Peyer's patch (tissue), 4 donors: ENCODE measurements around the gene SUGP1.

ENCODE experiments used
- CTCF ChIP-seq, 6 experiments: fragments of 450-650 bp in 4 of 6; fragments of 200-600 bp in 2 of 6; sonication (generic) in 1 of 6; IDR thresholded peaks; one replicate each; pipeline ENCODE4 v1.5.1; 2017 to 2019; ENCODE audit warnings: antibody characterized with exemption in 6 of 6, mild to moderate bottlenecking in 3 of 6, moderate library complexity in 1 of 6
- POLR2A ChIP-seq, 2 donors: fragments of 450-650 bp; IDR thresholded peaks; one replicate each; pipeline ENCODE4 v1.5.1; 2017; ENCODE audit warnings: antibody characterized with exemption in 2 of 2, mild to moderate bottlenecking in 2 of 2, moderate library complexity in 2 of 2

- TF ChIP-seq CTCF (IDR thresholded peaks at IDR 0.05) = no peak
- no peak for TF ChIP-seq POLR2A (IDR thresholded peaks at IDR 0.05)
Observed at GRCh38 chr19:19349365-19349764, 29.1 kb upstream of the SUGP1 start.
